Liver (tissue), 9 donors: ENCODE measurements around the gene TSHR. TPM values are rescaled to one million over a fixed set of nuclear protein-coding genes. Genes with fewer than 3 reads are reported as not detected.

Experiments used
- DNase-seq: peaks from one replicate; pipeline ENCODE4 v3.0.0-alpha.2; 2017; ENCODE audit warnings: low spot score
- H3K27ac ChIP-seq, 2 donors: one replicate each; pipeline ENCODE4 v1.7.0; 2013; ENCODE audit warnings: inconsistent platforms in 2 of 2, low read length in 2 of 2, control low read depth in 1 of 2, low read depth in 1 of 2, mild to moderate bottlenecking in 1 of 2
- H3K27me3 ChIP-seq, 4 donors: one replicate each; pipeline versions ENCODE4 v1.6.1 to v1.7.0; 2013; ENCODE audit warnings: low read length in 3 of 4, inconsistent platforms in 1 of 4, mild to moderate bottlenecking in 1 of 4, moderate library complexity in 1 of 4; ENCODE audit not compliant: control insufficient read depth in 4 of 4, insufficient read depth in 4 of 4
- H3K36me3 ChIP-seq, 4 donors: one replicate each; pipeline versions ENCODE4 v1.6.1 to v1.7.0; 2013; ENCODE audit warnings: low read length in 3 of 4, mild to moderate bottlenecking in 3 of 4, low read depth in 1 of 4, moderate library complexity in 1 of 4; ENCODE audit not compliant: control insufficient read depth in 4 of 4, insufficient read depth in 3 of 4
- H3K4me1 ChIP-seq, 4 donors: one replicate each; pipeline versions ENCODE4 v1.6.1 to v1.7.0; 2013; ENCODE audit warnings: low read length in 3 of 4, mild to moderate bottlenecking in 3 of 4, moderate library complexity in 1 of 4; ENCODE audit not compliant: control insufficient read depth in 4 of 4, insufficient read depth in 4 of 4
- H3K4me3 ChIP-seq, 3 donors: one replicate each; pipeline versions ENCODE4 v1.6.1 to v1.7.0; 2013; ENCODE audit warnings: low read length in 3 of 3, control low read depth in 1 of 3, low read depth in 1 of 3, mild to moderate bottlenecking in 1 of 3
- H3K9ac ChIP-seq, 2 donors: one replicate each; pipeline ENCODE4 v1.7.0; 2013; ENCODE audit warnings: low read length in 2 of 2, mild to moderate bottlenecking in 2 of 2, moderate library complexity in 2 of 2, control low read depth in 1 of 2, low read depth in 1 of 2
- H3K9me3 ChIP-seq, 4 donors: one replicate each; pipeline versions ENCODE4 v1.6.1 to v1.7.0; 2013; ENCODE audit warnings: low read length in 3 of 4; ENCODE audit not compliant: control insufficient read depth in 4 of 4
- ATF3 ChIP-seq: IDR thresholded peaks from 2 replicates; pipeline ENCODE4 v1.6.1; 2016; ENCODE audit warnings: antibody characterized with exemption
- CTCF ChIP-seq: fragments of 150-350 bp; IDR thresholded peaks from 2 replicates; pipeline ENCODE4 v1.5.1; 2017; ENCODE audit warnings: improper control_type of control experiment, low read depth, low read length; ENCODE audit not compliant: missing input control
- EGR1 ChIP-seq, 2 donors: IDR thresholded peaks; 2 replicates each; pipeline ENCODE4 v1.6.1; 2016 to 2018; ENCODE audit warnings: antibody characterized with exemption in 2 of 2, low read depth in 2 of 2
- FOXA1 ChIP-seq: IDR thresholded peaks from 2 replicates; pipeline ENCODE4 v1.6.1; 2016; ENCODE audit warnings: antibody characterized with exemption
- FOXA2 ChIP-seq: IDR thresholded peaks from 2 replicates; pipeline ENCODE4 v1.6.1; 2016; ENCODE audit warnings: antibody characterized with exemption
- GABPA ChIP-seq, 2 donors: IDR thresholded peaks in 1 of 2; conservative IDR thresholded peaks in 1 of 2; 2 replicates each; pipeline ENCODE4 v1.6.1; 2016; ENCODE audit warnings: antibody characterized with exemption in 2 of 2, mild to moderate bottlenecking in 1 of 2, moderate library complexity in 1 of 2
- HNF4A ChIP-seq, 2 donors: conservative IDR thresholded peaks; 2 replicates each; pipeline ENCODE4 v1.6.1; 2016; ENCODE audit warnings: antibody characterized with exemption in 2 of 2, mild to moderate bottlenecking in 2 of 2
- HNF4G ChIP-seq: IDR thresholded peaks from 2 replicates; pipeline ENCODE4 v1.6.1; 2016; ENCODE audit warnings: antibody characterized with exemption
- JUND ChIP-seq, 2 donors: IDR thresholded peaks; 2 replicates each; pipeline ENCODE4 v1.6.1; 2016; ENCODE audit warnings: antibody characterized with exemption in 2 of 2
- MAX ChIP-seq: IDR thresholded peaks from 2 replicates; pipeline ENCODE4 v1.6.1; 2016; ENCODE audit warnings: antibody characterized with exemption
- NR2F2 ChIP-seq: IDR thresholded peaks from 2 replicates; pipeline ENCODE4 v1.6.1; 2016; ENCODE audit warnings: antibody characterized with exemption
- RAD21 ChIP-seq, 2 donors: IDR thresholded peaks; 2 replicates each; pipeline ENCODE4 v1.6.1; 2016; ENCODE audit warnings: antibody characterized with exemption in 2 of 2, mild to moderate bottlenecking in 2 of 2
- REST ChIP-seq: IDR thresholded peaks from 2 replicates; pipeline ENCODE4 v1.6.1; 2016; ENCODE audit warnings: antibody characterized with exemption, mild to moderate bottlenecking
- RXRA ChIP-seq, 2 donors: IDR thresholded peaks; 2 replicates each; pipeline ENCODE4 v1.6.1; 2017 to 2018; ENCODE audit warnings: antibody characterized with exemption in 2 of 2, mild to moderate bottlenecking in 1 of 2
- SP1 ChIP-seq: IDR thresholded peaks from 2 replicates; pipeline ENCODE4 v1.6.1; 2018; ENCODE audit warnings: antibody characterized with exemption, mild to moderate bottlenecking
- TAF1 ChIP-seq: conservative IDR thresholded peaks from 2 replicates; pipeline ENCODE4 v1.6.1; 2016; ENCODE audit warnings: antibody characterized with exemption, mild to moderate bottlenecking
- YY1 ChIP-seq: IDR thresholded peaks from 2 replicates; pipeline ENCODE4 v1.6.1; 2016; ENCODE audit warnings: antibody characterized with exemption, mild to moderate bottlenecking
- ZBTB33 ChIP-seq: IDR thresholded peaks from 2 replicates; pipeline ENCODE4 v1.6.1; 2016; ENCODE audit warnings: antibody characterized with exemption
- WGBS: extraction: QIAGEN DNeasy Blood & Tissue Kit; methylation state at CpG from one replicate; pipeline ENCODE4 v1.1.7; 2013; 5-methylcytosine and 5-hydroxymethylcytosine counted together
- polyA plus RNA-seq, 2 donors: library from polyadenylated mRNA; stranded (reverse) in 1 of 2; unstranded in 1 of 2; fragments of 200-250 nt in 1 of 2; fragments of >200 nt in 1 of 2; fragmentation: Nextera tagmentation in 1 of 2; extraction: Ambion mirVana in 1 of 2; gene quantifications; one replicate each; pipeline versions ENCODE4 v1.2.1 to v1.2.3, GENCODE V29; 2013 to 2015
- total RNA-seq, 2 donors: library from RNA; depleted of rRNA; stranded (reverse); fragments of >200 nt; gene quantifications; one replicate each; pipeline ENCODE4 v1.2.3, GENCODE V29; 2014
- donor health status: healthy.
- donor health status: healthy.
- donor health status: healthy.
- donor health status: healthy.
- donor health status: healthy.

TSHR gene
- total and polyA plus RNA-seq, 4 donors, result 0.08 to 3.2 TPM; not detected in 2

GRCh38 chr14:81085596-81085995 lies 130.2 kb downstream of the TSHR start:
- no peak overlapping the region for H3K27ac ChIP-seq
- 90% methylated on average over 3 of the region's 3 CpGs for WGBS
- no peak for DNase-seq
- TF ChIP-seq CTCF (no peak), JUND (IDR thresholded peaks at IDR 0.05) (no peak), GABPA (IDR thresholded peaks at IDR 0.05 in 1 of 2, conservative IDR thresholded peaks at IDR 0.05 in 1 of 2) (no peak), HNF4A (conservative IDR thresholded peaks at IDR 0.05) (no peak), FOXA1 (no peak), ZBTB33 (no peak), FOXA2 (no peak), RAD21 (IDR thresholded peaks at IDR 0.05) (no peak), HNF4G (no peak), EGR1 (IDR thresholded peaks at IDR 0.05; ENCODE audit: low read depth in 2 of 2) (no peak), TAF1 (no peak), MAX (no peak), ATF3 (no peak), YY1 (no peak), REST (no peak), SP1 (no peak), RXRA (IDR thresholded peaks at IDR 0.05) (no peak), NR2F2 (no peak)
- H3K36me3 ChIP-seq, result peaks cover 0 to 7% (median under 1%) of the 10 kb centered on the region in 4 donors
- H3K9ac ChIP-seq, result no peak overlapping the region
- H3K4me3 ChIP-seq, result no peak overlapping the region
- no peaks in the 10 kb centered on the region for H3K4me1 ChIP-seq
- no peaks in the 10 kb centered on the region for H3K9me3 ChIP-seq
- H3K27me3 ChIP-seq, result no peaks in the 10 kb centered on the region
